Neural cell (in vitro differentiated cells): ENCODE results near the gene ZNHIT2. TPM values are rescaled to one million over a fixed set of nuclear protein-coding genes. Genes with fewer than 3 reads are reported as not detected.

Experiments used
- H2AFZ ChIP-seq: fragments of 200-600, 300-800 bp; sonication (generic), shearing (Covaris generic); 2 replicates; pipeline ENCODE4 v1.6.0; 2014; ENCODE audit warnings: low read depth, mild to moderate bottlenecking, antibody characterized with exemption, low read length, moderate library complexity
- H3F3A ChIP-seq: fragments of 200-600 bp; shearing (Covaris generic); 2 replicates; pipeline ENCODE4 v1.6.1; 2016; ENCODE audit warnings: mild to moderate bottlenecking, moderate library complexity, mixed read lengths, antibody characterized with exemption, low read length; ENCODE audit not compliant: insufficient read depth, poor library complexity, severe bottlenecking
- H3K27ac ChIP-seq: fragments of 200-600, 300-800 bp; sonication (generic), shearing (Covaris generic); 2 replicates; pipeline ENCODE4 v1.5.1; 2014; ENCODE audit warnings: mild to moderate bottlenecking, low read length, moderate library complexity
- H3K27me3 ChIP-seq: fragments of 300-800, 200-600 bp; sonication (generic), shearing (Covaris generic); 2 replicates; pipeline ENCODE4 v1.6.0; 2014; ENCODE audit warnings: mild to moderate bottlenecking, low read depth, low read length, moderate library complexity; ENCODE audit not compliant: insufficient read depth
- H3K36me3 ChIP-seq: fragments of 300-800, 200-600 bp; sonication (generic), shearing (Covaris generic); 2 replicates; pipeline ENCODE4 v1.5.1; 2014; ENCODE audit warnings: mild to moderate bottlenecking, antibody characterized with exemption, low read length, moderate library complexity; ENCODE audit not compliant: insufficient read depth
- H3K4me2 ChIP-seq: fragments of 300-800, 200-600 bp; sonication (generic), shearing (Covaris generic); 2 replicates; pipeline ENCODE4 v1.6.0; 2014; ENCODE audit warnings: mild to moderate bottlenecking, low read length
- H3K4me3 ChIP-seq: fragments of 300-800, 200-600 bp; sonication (generic), shearing (Covaris generic); 2 replicates; pipeline ENCODE4 v1.5.1; 2014; ENCODE audit warnings: mild to moderate bottlenecking, low read length, moderate library complexity
- H3K79me2 ChIP-seq: fragments of 200-600 bp; shearing (Covaris generic); replicated peaks from 2 replicates; pipeline ENCODE4 v1.6.0; 2014; ENCODE audit warnings: mild to moderate bottlenecking, low read length, moderate library complexity; ENCODE audit not compliant: insufficient read depth
- H3K9ac ChIP-seq: fragments of 300-800, 200-600 bp; sonication (generic), shearing (Covaris generic); 2 replicates; pipeline ENCODE4 v1.6.1; 2016; ENCODE audit warnings: mild to moderate bottlenecking, low read length, mixed read lengths
- H3K9me2 ChIP-seq: fragments of 200-600 bp; shearing (Covaris generic); 2 replicates; pipeline ENCODE4 v1.6.1; 2016; ENCODE audit warnings: mild to moderate bottlenecking, low read length, mixed read lengths; ENCODE audit not compliant: insufficient read depth
- H3K9me3 ChIP-seq: fragments of 200-600, 300-800 bp; sonication (generic), shearing (Covaris generic); 2 replicates; pipeline ENCODE4 v1.6.1; 2016; ENCODE audit warnings: mild to moderate bottlenecking, mixed run types, low read length, moderate library complexity, mixed read lengths
- H4K20me1 ChIP-seq: fragments of 200-600 bp; shearing (Covaris generic); 2 replicates; pipeline ENCODE4 v1.6.1; 2016; ENCODE audit warnings: mild to moderate bottlenecking, mixed run types; ENCODE audit not compliant: insufficient read depth
- CTCF ChIP-seq: fragments of 450-650 bp; IDR thresholded peaks from 2 replicates; pipeline ENCODE4 v1.5.1; 2014; ENCODE audit warnings: antibody characterized with exemption, mild to moderate bottlenecking, moderate library complexity; ENCODE audit not compliant: poor library complexity, severe bottlenecking
- EP300 ChIP-seq: fragments of 450-650 bp; conservative IDR thresholded peaks from 2 replicates; pipeline ENCODE4 v1.6.1; 2014; ENCODE audit warnings: antibody characterized with exemption, mild to moderate bottlenecking, moderate library complexity; ENCODE audit not compliant: poor library complexity, severe bottlenecking
- EZH2 ChIP-seq: fragments of 200-600, 300-800 bp; shearing (Covaris generic), sonication (generic); IDR thresholded peaks from 2 replicates; pipeline ENCODE4 v1.6.1; 2014; ENCODE audit warnings: antibody characterized with exemption, low read length, borderline replicate concordance, mild to moderate bottlenecking; ENCODE audit not compliant: insufficient read depth, poor library complexity, severe bottlenecking
- MXI1 ChIP-seq: fragments of 450-650 bp; conservative IDR thresholded peaks from 2 replicates; pipeline ENCODE4 v1.6.1; 2014; ENCODE audit warnings: antibody characterized with exemption, mild to moderate bottlenecking; ENCODE audit not compliant: poor library complexity, severe bottlenecking
- POLR2AphosphoS5 ChIP-seq: IDR thresholded peaks from 2 replicates; pipeline ENCODE4 v1.6.1; 2012
- RAD21 ChIP-seq: fragments of 450-650 bp; conservative IDR thresholded peaks from 2 replicates; pipeline ENCODE4 v1.6.1; 2014; ENCODE audit warnings: antibody characterized with exemption, mild to moderate bottlenecking, moderate library complexity
- REST ChIP-seq: IDR thresholded peaks from 2 replicates; pipeline ENCODE4 v1.6.1; 2012; ENCODE audit warnings: borderline replicate concordance
- SMC3 ChIP-seq: fragments of 450-650 bp; conservative IDR thresholded peaks from 2 replicates; pipeline ENCODE4 v1.6.1; 2014; ENCODE audit warnings: antibody characterized with exemption, mild to moderate bottlenecking, moderate library complexity; ENCODE audit not compliant: poor library complexity
- TAF1 ChIP-seq: IDR thresholded peaks from 2 replicates; pipeline ENCODE4 v1.6.1; 2012; ENCODE audit warnings: low read depth
- polyA plus RNA-seq: library from polyadenylated mRNA; depleted of rRNA; stranded (reverse); fragments of >200 nt; gene quantifications from 2 replicates; pipeline ENCODE4 v1.2.3, GENCODE V29; 2014

Gene ZNHIT2
- polyA plus RNA-seq, 1 donor from 2014 or later = 7.0 TPM

- Histone ChIP-seq H3K9me3 (no peaks in the 10 kb centered on the region), H3K27me3 (no peaks in the 10 kb centered on the region), H3K4me3 (peak overlapping the region; percentile 84), H3K9ac (peak overlapping the region; percentile 84), H3K27ac (no peak overlapping the region), H3K4me2 (peak overlapping the region; percentile 6), H3F3A (no peaks in the 10 kb centered on the region), H3K79me2 (peaks cover 23% of the 10 kb centered on the region), H3K9me2 (no peaks in the 10 kb centered on the region), H4K20me1 (no peaks in the 10 kb centered on the region), H2AFZ (no peak overlapping the region), H3K36me3 (no peaks in the 10 kb centered on the region)
- TF ChIP-seq SMC3 = no peak
- TF ChIP-seq POLR2AphosphoS5 = no peak
- TF ChIP-seq EP300 = no peak
- TF ChIP-seq REST = no peak
- TF ChIP-seq EZH2 = no peak
- TF ChIP-seq MXI1 = no peak
- TF ChIP-seq RAD21 = no peak
- no peak for TF ChIP-seq CTCF
- no peak for TF ChIP-seq TAF1
These were observed 34.2 kb downstream of the ZNHIT2 start for GRCh38 chr11:65083134-65083833.

GRCh38 chr11:65078786-65079342 is 38.6 kb downstream of the ZNHIT2 start:
- Histone ChIP-seq H3F3A (no peaks in the 10 kb centered on the region), H3K27me3 (no peaks in the 10 kb centered on the region), H3K4me2 (no peak overlapping the region), H3K9ac (no peak overlapping the region), H2AFZ (no peak overlapping the region), H3K9me3 (no peaks in the 10 kb centered on the region), H3K36me3 (no peaks in the 10 kb centered on the region), H3K79me2 (peaks cover 13% of the 10 kb centered on the region), H3K27ac (no peak overlapping the region), H3K9me2 (no peaks in the 10 kb centered on the region), H3K4me3 (no peak overlapping the region), H4K20me1 (no peaks in the 10 kb centered on the region)
- TF ChIP-seq EP300 (no peak), EZH2 (no peak), MXI1 (no peak), TAF1 (no peak), POLR2AphosphoS5 (no peak), CTCF (no peak), REST (no peak), SMC3 (no peak), RAD21 (no peak)
